Measurements from ENCODE around the gene CDK13.
A peak's percentile ranks its signal among the peaks of the same experiment; 100 is the strongest.

CDK13 gene

GRCh38 chr7:39948956-39949928 lies 814 bp upstream of the CDK13 start:
- peak; percentile 91 for DNase-seq (ENCODE audit: low read depth)

DNA sequence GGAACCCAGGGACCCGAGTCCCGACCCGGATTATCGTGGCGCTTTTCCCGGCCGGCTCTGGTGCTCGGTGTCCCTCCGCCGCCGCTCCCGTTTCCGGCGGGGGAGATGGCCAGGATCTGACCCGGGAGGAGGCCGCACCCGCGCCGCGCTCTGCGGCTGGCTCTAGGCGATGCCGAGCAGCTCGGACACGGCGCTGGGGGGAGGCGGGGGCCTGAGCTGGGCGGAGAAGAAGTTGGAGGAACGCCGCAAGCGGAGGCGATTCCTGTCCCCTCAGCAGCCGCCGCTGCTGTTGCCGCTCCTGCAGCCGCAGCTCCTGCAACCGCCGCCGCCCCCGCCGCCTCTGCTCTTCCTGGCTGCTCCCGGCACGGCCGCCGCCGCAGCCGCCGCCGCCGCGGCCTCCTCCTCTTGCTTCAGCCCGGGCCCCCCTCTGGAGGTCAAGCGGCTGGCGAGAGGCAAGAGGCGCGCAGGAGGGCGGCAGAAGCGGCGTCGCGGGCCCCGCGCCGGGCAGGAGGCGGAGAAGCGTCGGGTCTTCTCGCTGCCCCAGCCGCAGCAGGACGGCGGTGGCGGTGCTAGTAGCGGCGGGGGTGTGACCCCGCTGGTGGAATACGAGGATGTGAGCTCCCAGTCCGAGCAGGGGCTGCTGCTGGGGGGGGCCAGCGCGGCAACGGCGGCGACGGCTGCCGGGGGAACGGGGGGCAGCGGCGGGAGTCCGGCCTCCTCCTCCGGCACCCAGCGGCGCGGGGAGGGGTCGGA lies 593 bp downstream of the CDK13 start:
- peak; percentile 18 for DNase-seq (ENCODE audit: low read depth)

- peak; percentile 37 for DNase-seq (ENCODE audit: low read depth)
Observed at GRCh38 chr7:39951226-39952194, 1.5 kb downstream of the CDK13 start.

DNA sequence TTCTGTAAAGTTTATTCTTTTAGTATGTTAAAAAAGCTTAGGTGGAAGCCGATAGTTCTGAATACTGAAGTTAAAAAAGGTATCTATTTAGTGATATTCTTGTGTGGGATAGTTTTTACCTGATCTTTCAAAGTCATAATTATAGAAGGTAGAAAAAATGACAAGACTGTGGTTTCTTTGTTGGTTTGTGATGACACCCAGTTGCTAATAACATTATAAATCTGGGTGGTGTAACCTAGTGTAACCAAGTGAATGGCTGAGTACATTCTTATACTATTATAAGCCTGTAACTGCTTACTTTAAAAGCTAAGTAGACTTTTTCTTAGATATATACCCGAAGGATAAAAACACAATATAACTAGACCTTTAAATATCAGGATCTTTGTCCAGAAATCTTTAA lies 2.3 kb downstream of the CDK13 start:
- no peak for DNase-seq (ENCODE audit: low read depth)

DNA sequence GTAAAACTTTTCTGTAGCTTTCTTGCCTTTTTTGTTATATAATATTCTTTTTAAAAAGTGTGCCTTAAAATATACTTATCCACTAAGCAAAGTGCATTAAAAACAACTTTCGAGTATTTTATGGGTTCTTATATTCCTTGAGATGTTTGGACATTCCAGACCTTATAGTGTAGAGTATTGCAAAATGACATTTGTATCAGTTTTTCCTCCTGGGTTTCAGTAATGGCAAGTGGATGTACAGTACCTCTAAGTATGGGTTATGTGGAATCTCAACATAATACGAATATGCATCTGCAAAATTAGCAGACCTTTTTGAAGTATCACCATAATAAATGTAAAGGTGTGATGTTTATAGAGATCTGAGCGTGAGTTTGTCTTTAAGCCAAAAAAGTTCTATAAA lies 2.7 kb downstream of the CDK13 start:
- no peak for DNase-seq (ENCODE audit: low read depth)

DNA sequence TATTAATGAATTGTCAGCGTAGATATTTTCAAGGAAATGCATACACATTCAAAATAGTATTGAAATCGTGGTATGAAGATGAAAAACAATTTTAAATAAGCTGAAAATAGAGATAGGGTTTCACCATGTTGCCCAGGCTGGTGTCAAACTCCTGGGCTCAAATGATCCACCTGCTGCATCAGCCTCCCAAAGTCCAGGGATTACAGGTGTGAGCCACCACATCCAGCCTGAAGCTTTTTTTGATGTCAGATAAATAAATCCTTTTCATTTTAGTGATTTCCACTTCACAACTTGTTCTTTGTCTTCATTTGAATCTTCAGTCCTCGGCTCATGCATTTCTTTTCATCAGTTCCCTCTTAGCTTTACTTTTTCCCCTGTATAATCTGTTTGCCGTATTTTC lies 4.6 kb downstream of the CDK13 start:
- no peak for DNase-seq (ENCODE audit: low read depth)

DNA sequence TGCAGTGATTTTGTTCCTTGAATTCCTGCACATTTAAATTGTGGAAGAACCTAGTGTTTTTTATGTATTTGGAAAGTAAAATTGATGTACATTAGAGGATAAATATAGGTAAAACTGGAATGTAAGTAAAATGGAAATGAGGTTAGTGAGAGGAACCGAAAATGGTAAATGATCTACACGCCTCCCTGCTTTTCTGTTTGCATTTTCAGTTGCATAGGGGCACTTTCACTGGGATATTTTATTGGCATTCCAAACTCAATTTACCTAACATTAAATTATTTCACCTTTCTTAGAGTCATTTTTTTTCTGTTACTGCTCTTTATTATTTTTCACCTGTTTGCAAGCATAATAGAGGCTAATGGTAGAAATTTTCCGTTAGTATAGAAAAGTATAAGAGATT lies 8.0 kb downstream of the CDK13 start:
- DNase-seq (ENCODE audit: low read depth): no peak

DNA sequence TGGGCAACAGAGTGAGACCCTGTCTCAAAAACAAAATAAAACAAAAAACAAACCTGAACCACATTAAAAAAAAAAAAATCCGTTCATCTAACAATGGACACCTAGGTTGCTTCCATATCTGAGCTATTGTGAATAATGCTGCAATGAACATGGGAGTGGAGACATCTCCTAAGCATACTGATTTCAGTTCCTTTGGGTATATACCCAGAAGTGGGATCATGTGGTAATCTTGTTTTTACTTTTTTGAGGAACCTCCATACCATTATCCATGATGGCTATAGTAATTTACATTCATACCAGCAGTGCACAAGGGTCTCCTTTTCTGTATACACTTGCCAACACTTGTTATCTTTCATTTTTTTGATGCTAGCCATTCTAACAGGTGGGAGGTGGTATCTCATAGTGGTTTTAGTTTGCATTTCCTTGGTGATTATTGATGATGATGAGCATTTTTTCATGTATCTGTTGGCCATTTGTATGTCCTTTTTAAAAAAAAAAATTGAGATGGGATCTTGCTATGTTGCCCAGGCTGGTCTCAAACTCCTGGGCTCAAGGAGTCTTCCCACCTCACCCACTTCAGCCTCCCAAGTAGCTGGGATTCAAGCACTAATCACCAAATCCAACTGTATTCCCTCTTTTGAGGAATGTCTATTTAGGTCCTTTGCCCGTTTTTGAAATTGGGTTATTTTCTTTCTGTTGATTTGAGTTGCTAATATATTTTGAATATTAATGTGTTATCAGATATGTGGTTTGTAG lies 17.5 kb downstream of the CDK13 start:
- no peak for DNase-seq (ENCODE audit: low read depth)

DNA sequence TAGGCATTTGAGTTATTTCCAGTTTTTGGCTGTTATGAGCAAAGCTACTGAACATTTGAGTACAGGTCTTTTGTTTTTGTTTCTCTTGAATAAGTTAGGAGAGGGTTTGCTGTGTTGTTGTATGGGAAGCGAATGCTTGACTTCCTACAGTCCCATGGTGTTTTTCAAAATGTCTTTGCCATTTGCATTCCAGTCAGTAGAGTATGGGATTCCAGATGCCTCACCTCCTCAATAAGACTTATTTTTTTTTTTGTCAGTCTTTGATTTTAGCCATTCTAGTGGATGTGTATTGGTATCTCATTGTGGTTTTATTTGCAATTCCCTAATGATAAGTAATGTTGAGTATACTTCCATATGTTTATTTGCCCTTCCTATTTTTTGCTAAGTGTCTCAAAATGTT lies 19.4 kb downstream of the CDK13 start:
- no peak for DNase-seq (ENCODE audit: low read depth)

GRCh38 chr7:39971924-39972323 lies 21.9 kb downstream of the CDK13 start:
- no peak for DNase-seq (ENCODE audit: low read depth)

DNA sequence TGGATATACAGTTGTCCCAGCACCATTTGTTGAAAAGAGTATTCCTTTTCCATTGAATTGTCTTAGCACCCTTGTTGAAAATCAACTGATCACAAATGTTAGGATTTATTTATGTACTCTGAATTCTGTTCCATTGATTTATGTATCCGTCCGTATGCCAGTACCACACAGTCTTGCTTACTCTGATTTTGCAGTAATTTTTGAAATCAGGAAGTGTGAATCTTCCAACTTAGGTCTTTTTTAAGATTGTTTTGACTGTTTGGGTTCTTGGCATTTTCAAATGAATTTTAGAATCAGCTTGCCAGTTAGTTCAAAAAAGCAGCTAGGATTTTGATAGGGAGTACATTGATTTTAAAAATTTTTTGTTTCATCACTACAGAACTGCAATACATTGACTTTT lies 23.7 kb downstream of the CDK13 start:
- no peak for DNase-seq (ENCODE audit: low read depth)

DNA sequence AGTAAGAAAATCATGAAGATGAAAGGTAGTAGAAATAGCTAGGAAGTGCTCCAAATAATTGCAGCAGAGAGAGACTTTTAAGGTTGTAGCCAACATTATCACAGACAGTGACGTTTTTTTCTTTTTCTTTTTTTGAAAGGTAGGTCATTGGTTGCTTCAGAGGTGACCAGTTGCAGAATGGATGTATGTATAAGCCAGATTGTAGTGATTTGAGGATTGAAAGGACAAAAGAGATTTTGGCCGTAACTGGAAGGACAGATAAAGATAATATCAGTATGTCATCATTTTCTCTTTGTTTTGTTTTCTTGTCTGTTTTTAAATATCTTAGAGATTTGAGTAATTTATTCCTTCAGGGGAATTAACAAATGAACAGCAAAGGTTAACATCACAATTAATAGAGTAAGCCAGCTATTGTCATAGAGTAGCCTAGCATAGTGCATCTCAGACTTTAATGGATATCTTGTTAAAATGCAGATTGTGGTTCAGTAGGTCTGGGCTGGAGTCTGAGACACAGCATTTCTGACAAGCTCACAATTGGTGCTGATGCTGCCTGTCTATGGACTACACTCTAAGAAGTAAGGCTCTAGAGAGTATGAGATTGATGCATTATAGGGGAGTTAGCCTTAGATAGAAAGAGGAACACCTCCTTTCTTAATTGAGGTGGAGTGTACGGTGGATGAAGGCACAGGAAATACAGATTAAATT lies 28.3 kb downstream of the CDK13 start:
- no peak for DNase-seq (ENCODE audit: low read depth)

- DNase-seq (ENCODE audit: low read depth): no peak
Observed at GRCh38 chr7:39979406-39980073, 29.5 kb downstream of the CDK13 start.

GRCh38 chr7:39985398-39985918 lies 35.4 kb downstream of the CDK13 start:
- no peak for DNase-seq (ENCODE audit: low read depth)

GRCh38 chr7:39987641-39988347 lies 37.7 kb downstream of the CDK13 start:
- no peak for DNase-seq (ENCODE audit: low read depth)

- DNase-seq (ENCODE audit: low read depth): no peak
Observed at GRCh38 chr7:40000734-40001315, 50.8 kb downstream of the CDK13 start.

DNA sequence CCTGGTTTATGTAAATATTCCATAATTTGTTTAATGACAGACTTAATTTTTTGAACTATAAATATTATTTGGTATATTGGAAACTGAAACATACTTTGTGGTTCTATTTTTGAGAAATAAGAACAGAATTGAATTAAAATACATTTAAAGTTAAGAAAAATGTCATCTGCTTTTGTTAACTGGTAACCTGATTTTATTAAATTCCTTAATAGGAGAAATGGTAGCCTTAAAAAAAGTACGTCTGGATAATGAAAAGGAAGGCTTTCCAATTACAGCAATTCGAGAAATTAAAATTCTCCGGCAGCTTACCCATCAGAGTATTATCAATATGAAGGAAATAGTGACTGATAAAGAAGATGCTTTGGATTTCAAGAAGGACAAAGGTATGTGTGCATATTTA lies 51.6 kb downstream of the CDK13 start:
- DNase-seq (ENCODE audit: low read depth): no peak

DNA sequence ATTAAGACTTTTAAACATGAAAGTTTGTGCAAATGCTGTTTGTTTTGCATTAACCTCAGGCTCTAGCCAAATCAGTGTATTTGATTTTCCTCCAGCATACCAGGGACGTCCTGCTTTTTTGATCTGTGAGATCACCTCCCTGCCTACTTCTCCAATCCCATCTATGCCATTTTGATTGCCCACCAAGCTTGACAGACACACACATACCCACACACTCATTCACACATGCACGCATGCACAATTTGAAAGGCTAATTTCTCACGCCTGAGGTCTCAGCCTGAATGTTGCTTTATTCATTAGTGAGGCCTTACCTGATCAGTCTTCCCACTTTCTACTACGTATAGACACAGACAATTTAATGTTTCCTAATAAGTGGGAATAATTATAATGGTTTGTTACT lies 53.5 kb downstream of the CDK13 start:
- DNase-seq (ENCODE audit: low read depth): no peak

Measured in stimulated activated CD8-positive, alpha-beta memory T cell treated with anti-CD3 and anti-CD28 coated beads, Interleukin-15, amount 100 ng/mL, for 24 hours (primary cell).